ENCODE results near the gene STXBP1. TPM values are rescaled to one million over a fixed set of nuclear protein-coding genes. Genes with fewer than 3 reads are reported as not detected.

Gene STXBP1
- total RNA-seq, 1 donor from 2014 or later: 37.5 TPM

- DNase-seq (ENCODE audit: low read depth): no peak
These were observed 102.9 kb downstream of the STXBP1 start for GRCh38 chr9:127714951-127715469.

- DNase-seq (ENCODE audit: low read depth): peak; percentile 81
These were observed 103.6 kb downstream of the STXBP1 start, which contains the start of the genes PTRH1 and TTC16 for GRCh38 chr9:127715470-127716337. PTRH1 (minus strand) TSS chr9:127715663; CDS start chr9:127715639, 24 bp downstream. TTC16 (plus strand) TSS chr9:127716079; CDS start chr9:127716146, 67 bp downstream.

GRCh38 chr9:127716412-127716811, 104.3 kb downstream of the STXBP1 start:
- no peak for DNase-seq (ENCODE audit: low read depth)

- DNase-seq (ENCODE audit: low read depth): no peak
These were observed 105.7 kb downstream of the STXBP1 start for GRCh38 chr9:127717766-127718165.

GRCh38 chr9:127720031-127720864, 108.2 kb downstream of the STXBP1 start:
- DNase-seq (ENCODE audit: low read depth): no peak

- DNase-seq (ENCODE audit: low read depth): peak; percentile 15
These were observed 108.8 kb downstream of the STXBP1 start for GRCh38 chr9:127720865-127721227.

- DNase-seq (ENCODE audit: low read depth): peak; percentile 65
These were observed 109.3 kb downstream of the STXBP1 start for GRCh38 chr9:127721391-127721821.

- no peak for DNase-seq (ENCODE audit: low read depth)
These were observed 110.1 kb downstream of the STXBP1 start for GRCh38 chr9:127722055-127722745.

GRCh38 chr9:127723013-127723412, 110.9 kb downstream of the STXBP1 start:
- no peak for DNase-seq (ENCODE audit: low read depth)

GRCh38 chr9:127723444-127723843, 111.4 kb downstream of the STXBP1 start:
- peak; percentile 7 for DNase-seq (ENCODE audit: low read depth)

GRCh38 chr9:127724012-127724411, 111.9 kb downstream of the STXBP1 start:
- DNase-seq (ENCODE audit: low read depth): no peak

GRCh38 chr9:127726871-127727270, 114.8 kb downstream of the STXBP1 start:
- no peak for DNase-seq (ENCODE audit: low read depth)

GRCh38 chr9:127728808-127729207, 116.7 kb downstream of the STXBP1 start:
- DNase-seq (ENCODE audit: low read depth): no peak

- no peak for DNase-seq (ENCODE audit: low read depth)
These were observed 117.6 kb downstream of the STXBP1 start for GRCh38 chr9:127729522-127730256.

GRCh38 chr9:127730262-127730661, 118.2 kb downstream of the STXBP1 start:
- no peak for DNase-seq (ENCODE audit: low read depth)

GRCh38 chr9:127730799-127731410, 118.8 kb downstream of the STXBP1 start:
- DNase-seq (ENCODE audit: low read depth): no peak

- no peak for DNase-seq (ENCODE audit: low read depth)
These were observed 119.9 kb downstream of the STXBP1 start for GRCh38 chr9:127731938-127732337.

- DNase-seq (ENCODE audit: low read depth): no peak
These were observed 120.4 kb downstream of the STXBP1 start for GRCh38 chr9:127732444-127732843.

GRCh38 chr9:127733614-127734013, 121.5 kb downstream of the STXBP1 start:
- no peak for DNase-seq (ENCODE audit: low read depth)

GRCh38 chr9:127734247-127734746, 122.2 kb downstream of the STXBP1 start:
- DNase-seq (ENCODE audit: low read depth): no peak
